Measurements from ENCODE around the gene PRSS3.
"Not testable (repeated sequence)": the region's sequence is repeated elsewhere in the genome, so short reads cannot be mapped to it uniquely, and the experiment has no call there.

The PRSS3 gene

DNA sequence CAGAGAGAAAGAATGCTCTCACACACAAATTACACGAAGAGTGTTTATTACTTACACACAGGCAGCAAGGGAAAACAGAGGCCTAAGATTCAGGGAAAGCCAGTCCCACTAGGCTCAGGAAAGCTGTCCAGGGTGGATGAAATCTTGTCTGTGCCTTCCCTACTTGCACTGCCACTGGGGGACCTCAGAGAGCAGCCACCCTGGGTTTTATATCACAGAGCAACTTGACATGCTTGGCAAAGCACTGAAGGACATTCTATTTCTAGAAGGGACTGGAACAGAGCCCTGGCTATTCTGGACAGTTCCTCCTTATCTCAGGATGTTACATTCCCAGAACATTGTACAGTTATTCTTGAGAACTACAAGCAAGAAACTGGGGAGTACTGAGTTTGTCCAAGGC is 7.5 kb upstream of the PRSS3 start:
- no peak for DNase-seq

DNA sequence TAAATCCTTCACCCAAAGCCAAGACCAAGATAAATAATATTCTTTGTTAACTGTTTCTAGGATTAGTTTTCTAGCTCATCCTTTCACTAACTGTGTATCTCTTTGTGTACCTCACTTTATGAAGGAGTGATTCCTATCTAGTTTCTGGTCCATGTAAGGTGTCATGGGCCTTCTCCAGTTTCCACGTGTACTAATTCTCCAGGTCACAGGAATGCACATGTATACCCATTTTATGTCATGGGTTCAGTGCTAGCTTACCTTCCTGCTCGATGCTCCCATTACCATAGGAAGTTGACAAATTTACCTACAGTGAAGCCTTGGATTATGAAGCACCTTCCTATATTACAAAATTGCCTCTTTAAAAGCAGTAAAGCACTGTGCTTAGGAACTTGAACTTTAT is 5.9 kb upstream of the PRSS3 start:
- DNase-seq = not testable (repeated sequence)

DNA sequence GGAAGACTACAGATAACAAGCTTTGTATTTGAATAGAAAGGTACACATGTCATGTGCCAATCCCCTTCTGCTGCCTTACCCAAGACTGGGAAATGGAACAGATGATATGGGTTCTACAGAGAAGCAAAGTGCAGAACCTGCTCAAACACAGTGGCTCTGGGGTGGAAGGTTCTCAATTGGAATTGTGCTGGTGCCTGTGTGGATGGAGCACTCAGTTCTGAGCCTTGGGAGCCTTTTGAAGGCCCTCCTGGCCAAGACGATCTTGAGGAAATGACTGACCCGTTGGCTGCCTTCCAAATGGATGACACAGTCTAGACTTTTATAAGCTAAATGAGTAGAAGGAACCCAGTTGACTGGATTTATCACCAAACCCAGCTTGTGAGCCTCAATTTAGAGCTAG is 4.2 kb upstream of the PRSS3 start:
- no peak for DNase-seq

DNA sequence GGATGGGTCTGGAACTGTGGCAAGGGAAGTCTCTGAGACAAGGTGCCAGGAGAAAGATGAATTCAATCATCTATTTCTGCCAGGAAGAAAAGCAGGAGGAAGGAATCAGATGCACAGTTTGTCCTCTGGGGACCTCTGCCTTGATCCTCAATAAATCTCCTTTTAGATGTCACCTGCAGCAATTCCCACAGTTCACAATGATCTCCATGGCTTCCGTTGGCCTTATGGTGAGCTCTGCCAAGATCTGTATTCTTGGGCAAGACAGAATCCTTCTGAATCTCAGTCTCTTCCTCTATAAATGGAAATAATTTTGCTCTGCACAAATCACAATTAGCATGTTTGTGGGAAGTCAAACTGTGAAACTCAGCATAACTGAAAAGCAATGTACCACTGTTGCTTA is 1.9 kb upstream of the PRSS3 start:
- not testable (repeated sequence) for DNase-seq

DNA sequence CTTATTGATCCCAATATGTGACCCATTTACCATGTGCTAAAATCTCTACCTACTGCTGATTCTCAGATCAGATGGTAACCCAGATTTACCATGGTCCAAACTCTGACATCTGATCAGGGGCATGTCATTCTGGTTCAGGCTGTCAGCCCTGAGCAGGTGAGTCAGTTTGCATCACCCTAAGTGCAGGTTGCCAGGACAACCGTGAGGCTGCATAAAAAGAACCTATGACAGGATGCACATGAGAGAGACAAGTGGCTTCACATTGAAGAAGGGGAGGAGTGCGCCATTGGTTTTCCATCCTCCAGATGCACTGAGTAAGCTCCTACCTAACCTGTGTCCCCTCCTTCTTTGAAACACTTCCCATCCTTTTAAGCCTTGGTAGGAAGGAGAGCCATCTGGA is 801 bp upstream of the PRSS3 start:
- DNase-seq = peak; percentile 13

DNA sequence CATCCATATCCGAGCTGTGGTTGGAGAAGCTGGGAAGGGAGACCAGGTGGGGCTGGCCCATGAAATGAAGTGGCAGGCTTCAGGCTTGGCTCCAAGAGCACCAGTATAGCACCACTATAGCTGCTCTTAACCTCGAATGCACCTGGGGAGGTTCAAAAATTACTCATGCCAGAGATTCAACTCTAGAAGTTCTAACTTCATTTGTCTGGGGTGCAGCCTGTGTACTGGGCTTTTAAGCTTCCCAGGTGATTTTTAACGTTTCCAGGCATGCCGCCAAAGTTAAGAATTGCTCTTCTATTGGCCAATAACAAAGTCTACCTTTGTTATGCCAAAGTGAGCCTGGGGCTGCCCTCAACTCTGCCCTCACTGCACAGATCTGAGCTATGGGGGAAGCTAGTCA is 458 bp downstream of the PRSS3 start:
- DNase-seq = no peak

DNA sequence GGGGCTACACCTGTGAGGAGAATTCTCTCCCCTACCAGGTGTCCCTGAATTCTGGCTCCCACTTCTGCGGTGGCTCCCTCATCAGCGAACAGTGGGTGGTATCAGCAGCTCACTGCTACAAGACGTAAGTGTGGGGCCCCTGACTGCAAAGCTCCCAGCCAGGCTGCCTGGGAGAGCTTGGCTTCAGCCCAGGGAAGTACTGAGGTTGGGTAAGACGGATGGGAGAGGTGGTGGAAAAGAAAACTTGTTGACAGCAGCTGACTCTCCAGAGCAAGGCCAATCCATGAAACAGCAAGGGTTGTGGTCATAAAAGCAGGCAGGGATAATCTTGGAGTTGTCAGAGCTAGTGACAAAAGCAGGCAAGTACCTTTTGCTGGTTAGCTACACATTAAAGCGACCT is 1.3 kb downstream of the PRSS3 start:
- DNase-seq = not testable (repeated sequence)

DNA sequence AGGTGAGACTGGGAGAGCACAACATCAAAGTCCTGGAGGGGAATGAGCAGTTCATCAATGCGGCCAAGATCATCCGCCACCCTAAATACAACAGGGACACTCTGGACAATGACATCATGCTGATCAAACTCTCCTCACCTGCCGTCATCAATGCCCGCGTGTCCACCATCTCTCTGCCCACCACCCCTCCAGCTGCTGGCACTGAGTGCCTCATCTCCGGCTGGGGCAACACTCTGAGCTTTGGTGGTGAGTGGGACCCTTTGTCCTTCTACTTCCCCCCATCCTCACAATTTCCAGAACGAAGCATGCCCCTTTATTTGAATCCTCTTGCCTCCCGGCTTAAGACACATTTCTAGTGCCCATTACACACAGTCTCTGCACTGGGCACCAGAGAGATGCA is 2.5 kb downstream of the PRSS3 start:
- DNase-seq = no peak

DNA sequence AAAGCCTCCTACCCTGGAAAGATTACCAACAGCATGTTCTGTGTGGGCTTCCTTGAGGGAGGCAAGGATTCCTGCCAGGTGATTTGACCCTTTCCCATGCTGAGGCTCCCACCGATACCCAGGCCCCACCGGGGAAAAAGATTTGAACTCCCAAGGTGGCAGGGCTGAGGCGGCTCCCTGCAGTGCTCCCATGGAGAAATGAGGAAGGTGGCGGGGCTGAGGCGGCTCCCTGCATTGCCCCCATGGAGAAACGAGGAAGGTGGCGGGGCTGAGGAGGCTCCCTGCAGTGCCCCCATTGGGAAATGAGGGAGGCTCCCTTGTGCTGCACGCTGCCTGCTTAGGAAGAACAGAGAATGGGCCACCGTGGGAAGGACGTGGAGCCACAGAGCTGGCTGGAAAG is 3.2 kb downstream of the PRSS3 start:
- DNase-seq = no peak

DNA sequence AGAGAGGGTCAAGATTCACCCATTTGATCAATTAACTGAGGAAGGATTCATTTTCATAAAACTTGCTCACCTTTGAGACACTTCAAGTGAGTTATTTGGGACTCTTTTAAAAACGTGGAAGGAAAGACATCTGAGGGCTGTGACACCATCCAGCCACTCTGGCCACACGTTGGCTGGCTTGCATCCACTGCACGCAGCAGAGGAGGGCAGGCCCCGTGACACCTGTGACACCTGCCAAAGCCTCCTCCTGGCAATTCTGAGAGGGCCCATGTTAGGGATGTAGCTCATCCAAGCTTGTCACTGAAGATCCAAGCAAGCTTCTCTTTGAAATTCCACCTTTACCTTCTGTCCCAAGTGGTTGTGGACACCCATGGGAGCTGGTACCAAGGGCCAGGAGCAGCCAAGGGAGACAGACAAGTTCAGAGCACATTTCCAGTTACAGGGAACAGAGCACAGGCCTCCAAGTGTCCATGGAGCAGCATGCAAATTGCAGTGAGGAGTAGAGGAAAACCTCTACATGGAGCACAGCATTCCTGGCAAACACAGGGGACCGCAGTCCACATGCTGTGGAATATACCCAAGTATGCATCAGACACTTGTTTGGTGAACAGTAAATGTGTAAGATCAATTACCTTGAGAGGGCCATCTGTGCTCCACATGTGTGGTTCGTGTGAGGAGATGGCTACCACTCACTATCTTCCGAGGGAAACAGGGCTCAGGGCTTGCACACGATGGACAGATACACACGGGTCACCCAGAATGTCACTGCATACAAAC is 4.8 kb downstream of the PRSS3 start:
- DNase-seq = no peak

DNA sequence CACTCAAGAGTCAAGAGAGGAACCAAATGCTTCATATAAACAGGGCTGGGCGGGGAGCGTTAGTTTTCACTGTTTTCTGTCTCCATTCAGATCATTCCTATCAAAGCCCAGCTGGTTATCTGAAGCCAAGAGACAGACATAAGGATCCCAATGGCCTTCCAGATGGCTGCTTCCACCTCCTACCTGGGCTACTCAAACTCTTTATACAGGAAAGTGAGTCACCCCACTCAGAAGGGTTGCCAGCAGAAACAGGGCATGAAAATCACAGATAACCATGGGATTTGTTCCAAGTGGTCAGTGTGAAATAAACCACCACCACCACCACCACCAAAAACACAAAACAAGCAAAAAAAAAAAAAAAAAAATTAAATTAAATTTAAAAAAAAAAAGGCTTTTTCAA is 5.5 kb downstream of the PRSS3 start:
- DNase-seq = no peak

DNA sequence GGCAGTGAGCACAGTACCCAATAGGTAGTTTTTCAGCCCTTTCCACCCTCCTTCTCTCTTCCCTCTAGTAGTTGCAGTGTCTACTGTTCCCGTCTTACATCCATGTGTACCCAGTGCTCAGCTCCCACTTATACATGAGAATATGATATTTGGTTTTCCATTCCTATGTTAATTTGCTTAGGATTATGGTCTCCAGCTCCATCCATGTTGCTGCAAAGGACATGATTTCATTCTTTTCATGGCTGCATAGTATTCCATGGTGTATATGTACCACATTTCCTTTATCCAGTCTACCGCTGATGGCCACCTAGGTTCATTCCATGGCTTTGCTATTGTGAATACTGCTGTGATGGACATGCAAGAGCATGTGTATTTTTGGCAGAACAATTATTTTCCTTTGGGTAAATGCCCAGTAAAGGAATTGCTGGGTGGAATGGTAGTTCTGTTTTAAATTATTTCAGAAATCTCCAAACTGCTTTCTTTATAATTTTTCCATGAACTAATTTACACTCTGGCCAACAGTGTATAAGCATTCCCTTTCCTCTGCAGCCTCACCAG is 6.7 kb downstream of the PRSS3 start:
- not testable (repeated sequence) for DNase-seq

DNA sequence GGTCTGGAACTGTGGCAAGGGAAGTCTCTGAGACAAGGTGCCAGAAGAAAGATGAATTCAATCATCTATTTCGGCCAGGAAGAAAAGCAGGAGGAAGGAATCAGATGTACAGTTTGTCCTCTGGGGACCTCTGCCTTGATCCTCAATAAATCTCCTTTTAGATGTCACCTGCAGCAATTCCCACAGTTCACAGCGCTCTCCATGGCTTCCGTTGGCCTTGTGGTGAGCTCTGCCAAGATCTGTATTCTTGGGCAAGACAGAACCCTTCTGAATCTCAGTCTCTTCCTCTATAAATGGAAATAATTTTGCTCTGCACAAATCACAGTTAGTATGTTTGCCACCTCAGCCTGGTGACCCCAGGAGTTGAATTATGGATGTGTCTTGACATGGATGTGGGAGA is 8.8 kb downstream of the PRSS3 start:
- DNase-seq = not testable (repeated sequence)

DNA sequence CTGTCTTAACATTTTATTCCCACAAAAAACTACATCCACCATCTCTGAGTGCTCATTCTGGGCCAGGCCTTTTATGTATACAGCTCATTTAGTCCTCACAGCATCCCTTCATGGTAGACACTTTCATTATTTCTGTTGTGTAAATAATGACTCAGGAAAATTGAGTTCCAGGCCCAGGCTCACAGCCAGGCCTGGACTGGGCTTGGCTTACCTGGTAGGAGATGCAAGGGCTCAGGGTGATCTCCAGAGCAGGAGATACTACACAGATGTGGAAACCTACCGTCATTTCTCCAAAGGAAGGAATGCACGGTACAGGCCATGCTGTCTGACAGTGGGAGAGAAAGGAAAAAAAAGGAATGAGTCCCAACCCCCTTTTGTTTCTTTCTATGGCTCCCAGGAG is 11.8 kb downstream of the PRSS3 start:
- DNase-seq = peak; percentile 68

DNA sequence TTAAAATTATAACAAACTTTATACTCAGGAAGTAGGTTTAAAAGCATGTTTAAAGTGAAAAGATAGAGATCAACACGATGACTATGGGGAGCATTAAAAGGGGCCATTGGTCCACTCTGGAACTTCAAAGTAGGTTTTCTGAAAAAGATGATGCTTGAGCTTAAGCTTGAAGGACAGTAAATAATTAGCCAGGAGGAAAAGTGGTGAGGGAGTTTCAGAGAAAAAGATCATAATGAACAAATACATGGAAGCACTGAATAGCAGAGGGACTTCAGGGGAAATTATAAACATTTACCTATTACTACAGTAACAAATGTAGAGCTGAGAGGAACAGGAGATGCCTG is 13.6 kb downstream of the PRSS3 start:
- DNase-seq = not testable (repeated sequence)

DNA sequence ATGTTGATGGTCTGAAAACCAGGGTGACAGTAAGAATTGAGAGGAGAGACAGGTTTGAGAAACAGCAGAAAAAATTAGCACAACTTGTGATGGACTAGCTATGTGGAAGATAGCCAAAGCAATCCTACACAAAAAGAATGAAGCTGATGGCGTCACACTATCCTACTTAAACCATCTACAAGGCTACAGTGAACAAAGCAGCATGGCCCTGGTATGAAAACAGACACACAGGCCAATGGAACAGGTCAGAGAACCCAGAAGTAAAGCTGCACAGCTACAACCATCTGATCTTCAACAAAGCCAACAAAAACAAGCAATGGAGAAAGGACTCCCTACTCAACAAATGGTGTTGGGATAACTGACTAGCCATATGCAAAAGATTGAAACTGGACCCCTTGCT is 14.1 kb downstream of the PRSS3 start:
- no peak for DNase-seq

DNA sequence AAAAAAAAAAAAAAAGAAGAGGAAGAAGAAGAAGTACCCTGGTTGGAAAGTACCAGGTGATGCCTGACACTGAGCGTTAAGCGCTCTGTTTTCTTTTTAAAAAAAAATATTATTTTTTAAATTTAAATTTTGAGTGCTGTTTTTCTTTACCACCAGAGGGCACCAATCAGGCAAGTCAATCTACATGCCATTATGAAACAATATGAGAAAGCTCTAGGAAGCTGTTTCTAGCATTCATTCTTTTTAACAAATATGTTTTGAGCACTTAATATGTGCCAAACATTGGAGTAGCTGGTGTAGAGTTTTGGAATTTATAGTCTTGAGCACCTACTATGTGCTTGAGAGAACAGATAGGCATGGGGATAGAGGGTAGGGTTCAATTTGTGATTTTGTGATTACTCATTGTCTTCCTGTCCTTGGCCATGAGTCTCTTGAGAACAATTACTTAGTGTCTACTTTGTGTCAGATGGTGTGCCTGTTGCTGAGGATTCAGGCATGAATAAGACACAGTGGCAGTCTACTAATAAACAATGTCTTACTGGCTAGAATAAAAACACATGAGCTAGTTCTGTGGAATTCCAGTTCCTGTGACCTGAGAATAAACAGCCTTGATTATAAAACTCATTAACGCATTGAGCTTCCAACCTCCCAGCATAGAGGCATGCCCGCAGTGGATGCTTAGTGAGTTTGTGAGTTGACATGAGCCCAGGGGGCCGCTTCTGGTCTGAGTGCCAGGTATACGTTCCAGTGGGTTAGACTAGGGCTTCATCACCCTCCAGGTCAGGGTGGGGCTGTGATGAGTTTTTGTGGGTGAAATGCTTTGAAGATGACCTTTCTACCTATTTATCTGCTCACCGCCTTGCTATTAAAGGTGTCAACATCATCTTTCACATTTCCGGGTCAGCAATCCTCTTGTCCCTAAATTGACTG is 18.6 kb downstream of the PRSS3 start:
- DNase-seq = peak; percentile 28

DNA sequence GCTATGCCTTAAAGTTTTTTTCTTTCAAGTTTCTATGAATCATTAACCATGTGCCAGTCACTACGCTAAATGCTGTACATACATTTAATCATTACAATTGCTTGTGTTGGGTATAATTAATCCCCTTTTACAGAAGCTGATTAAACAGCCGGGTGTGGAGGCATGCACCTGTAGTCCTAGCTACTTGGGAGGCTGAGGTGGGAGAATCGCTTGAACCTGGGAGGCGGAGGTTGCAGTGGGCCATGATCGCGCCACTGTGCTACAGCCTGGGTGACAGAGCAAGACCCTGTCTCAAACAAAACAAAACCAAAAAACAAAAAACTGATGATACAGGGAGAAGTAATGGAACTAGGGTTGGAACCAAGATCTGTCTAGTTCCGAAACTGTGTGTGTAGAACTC is 20.4 kb downstream of the PRSS3 start:
- no peak for DNase-seq

DNA sequence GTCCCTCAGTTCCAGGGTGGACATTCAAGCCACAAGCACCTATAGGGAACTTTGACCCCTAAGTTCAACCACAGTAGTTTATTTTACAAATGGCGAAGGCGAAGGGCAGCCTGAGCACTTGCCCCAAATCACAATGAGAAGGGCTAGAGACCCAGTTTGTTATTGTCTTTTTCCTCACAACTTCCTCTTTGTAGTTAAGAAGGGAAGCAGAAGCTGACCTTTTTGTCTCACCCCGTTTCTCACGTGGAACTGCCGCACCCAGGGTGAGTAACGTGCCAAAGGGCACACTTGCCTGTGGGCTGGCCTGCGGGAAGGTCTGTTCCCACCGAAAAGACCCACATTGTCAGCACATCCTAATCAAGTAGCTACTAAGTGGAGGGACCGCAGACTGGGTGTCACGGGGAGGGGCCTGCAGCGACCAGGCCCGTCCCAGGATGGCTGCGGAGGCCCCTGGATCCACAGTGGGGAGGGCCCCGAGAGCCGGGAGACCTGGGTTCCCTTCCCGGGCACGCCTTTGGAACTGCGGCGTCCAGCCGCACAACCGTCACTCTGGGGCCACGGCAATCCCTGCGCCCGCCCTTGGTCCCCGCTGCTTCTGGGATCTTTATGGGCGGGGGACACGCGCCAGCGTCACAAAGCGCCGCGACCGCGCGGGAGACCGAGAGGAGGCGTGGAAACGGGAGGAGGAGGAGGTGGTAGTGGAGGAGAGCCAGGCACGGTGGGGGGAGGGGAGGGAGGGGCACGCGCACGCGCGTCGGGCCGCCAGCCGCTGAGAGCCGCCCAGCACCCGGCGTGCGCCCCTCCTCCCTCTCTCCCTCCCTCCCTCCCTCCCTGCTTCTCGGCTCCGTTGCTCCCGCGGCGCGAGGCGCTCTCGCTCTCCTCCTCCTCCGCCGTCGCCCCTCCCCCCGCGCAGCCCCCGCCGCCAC is 21.2 kb downstream of the PRSS3 start, which contains the start of gene UBE2R2:
UBE2R2 (plus strand) TSS at position 834 of the 926 bp plus-strand sequence. CDS start 598 bp downstream, outside the sequence.
- peak; percentile 92 for DNase-seq

DNA sequence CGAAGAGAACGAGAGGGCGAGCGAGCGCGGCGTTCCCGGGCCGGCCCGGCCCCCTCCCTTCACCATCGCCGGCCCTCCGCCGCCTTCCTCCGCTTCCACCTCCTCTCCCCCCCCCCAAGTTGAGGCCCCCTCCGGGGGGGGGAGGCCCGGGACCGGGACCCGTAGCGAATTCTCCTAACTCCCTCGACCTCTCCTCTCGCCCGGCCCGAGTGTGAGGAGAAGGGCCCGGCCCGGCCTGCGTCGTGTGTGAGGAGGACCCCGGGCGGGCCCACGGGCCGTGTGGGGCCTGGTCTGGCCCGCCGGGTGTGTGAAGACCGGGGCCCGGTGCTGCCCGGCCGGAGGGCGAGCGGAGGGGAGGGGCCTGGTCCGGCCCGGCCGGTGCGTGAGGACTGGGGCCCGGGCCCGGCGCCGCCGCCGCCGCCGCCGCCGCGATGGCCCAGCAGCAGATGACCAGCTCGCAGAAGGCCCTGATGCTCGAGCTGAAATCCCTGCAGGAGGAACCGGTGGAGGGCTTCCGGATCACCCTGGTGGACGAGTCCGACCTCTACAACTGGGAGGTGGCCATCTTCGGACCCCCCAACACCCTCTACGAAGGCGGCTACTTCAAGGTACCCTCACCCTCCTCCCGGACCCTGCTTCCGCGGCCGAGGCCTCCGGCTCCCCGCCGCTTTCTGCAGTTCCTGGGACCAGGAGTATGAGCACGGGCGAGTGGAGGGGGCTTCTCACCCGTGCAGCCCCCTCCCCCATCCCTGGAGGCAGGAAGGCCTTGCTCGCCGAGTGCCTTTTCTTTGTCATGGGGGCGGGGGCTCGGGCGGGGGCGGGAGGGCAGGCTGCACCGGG is 22.2 kb downstream of the PRSS3 start:
- peak; percentile 54 for DNase-seq

DNA sequence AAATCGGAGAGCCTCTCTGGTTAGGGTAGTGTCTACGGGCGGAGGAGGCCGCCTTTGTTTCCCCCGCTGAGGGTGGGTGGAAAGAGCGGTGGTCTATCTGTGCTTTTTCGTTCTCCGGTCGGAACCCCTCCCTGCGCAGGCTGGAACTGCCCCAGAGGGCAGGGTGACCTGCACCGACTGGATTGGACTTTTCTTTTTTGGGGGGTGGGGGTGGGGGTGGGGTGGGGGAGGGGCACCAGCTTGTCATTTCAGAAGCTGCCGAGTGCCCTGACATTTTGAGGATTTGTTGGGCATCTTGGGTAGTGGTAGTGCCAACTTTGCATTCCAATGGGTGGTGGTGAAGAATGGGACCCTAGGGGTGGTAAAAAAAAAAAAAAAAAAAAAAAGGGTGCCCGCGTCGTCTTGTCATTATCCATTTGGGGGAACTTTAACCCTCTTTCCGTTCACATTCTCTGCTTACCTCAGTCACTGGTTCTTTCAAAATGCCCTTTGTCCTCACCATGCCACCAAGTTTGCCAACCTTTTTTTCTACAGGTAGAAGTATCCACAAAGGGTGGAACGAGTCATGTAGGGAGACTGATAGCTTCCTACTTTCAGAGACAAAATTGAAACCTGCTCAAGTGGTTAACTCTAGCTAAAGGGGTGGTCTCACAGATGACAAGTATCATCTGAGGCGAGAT is 22.9 kb downstream of the PRSS3 start:
- no peak for DNase-seq

Measured in COR-L47 (cell line).